22Rv1 (cell line): ENCODE measurements around the gene FASTK.

ENCODE experiments used
- ZFX ChIP-seq: fragments of 450-650 bp; IDR thresholded peaks from 2 replicates; pipeline ENCODE4 v1.6.1; 2017; ENCODE audit warnings: antibody characterized with exemption, borderline replicate concordance
- TF ChIP-seq, protein P1 (sequence below): fragments of 450-650 bp; IDR thresholded peaks from 2 replicates; pipeline ENCODE4 v1.5.1; 2017; ENCODE audit warnings: mild to moderate bottlenecking

DNA sequence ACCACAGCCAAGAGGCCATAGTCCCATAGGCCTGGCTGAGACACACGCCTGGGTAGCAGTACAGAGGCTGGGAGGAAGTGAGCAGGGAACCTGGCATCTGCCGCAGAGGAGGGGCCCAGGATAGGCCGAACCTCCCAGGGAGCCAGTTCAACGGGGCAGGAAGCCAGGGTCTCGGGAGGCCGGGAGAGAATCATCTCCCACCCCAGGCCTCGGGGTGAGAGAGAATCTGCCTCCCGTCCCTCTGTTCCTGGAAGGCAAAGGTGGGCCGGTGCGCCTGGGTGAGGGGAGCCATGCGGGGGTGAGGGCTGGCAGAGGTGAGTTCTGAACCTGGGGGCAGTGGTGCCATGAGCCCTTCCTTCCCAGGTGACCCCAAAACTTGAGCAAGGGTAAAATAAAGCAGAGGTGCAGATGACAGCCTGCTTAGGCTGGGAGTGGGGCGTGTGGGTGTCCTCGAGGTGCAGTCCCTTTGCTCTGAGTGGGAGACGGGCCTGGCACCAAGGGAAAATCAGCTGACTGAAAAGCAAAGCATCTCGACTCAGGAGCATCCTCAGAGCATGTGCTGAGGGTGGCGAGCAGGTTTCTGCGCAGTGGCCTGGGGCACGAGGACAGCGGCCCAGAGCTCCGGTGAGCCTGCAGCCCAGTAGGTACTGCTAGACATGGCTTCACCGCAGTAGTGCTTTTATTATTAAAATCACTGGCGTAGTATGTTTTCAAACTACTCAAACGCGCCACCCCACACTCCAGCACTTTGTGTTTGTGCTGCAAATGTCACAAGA, 21.2 kb upstream of the FASTK start:
- TF ChIP-seq, protein P1, sequence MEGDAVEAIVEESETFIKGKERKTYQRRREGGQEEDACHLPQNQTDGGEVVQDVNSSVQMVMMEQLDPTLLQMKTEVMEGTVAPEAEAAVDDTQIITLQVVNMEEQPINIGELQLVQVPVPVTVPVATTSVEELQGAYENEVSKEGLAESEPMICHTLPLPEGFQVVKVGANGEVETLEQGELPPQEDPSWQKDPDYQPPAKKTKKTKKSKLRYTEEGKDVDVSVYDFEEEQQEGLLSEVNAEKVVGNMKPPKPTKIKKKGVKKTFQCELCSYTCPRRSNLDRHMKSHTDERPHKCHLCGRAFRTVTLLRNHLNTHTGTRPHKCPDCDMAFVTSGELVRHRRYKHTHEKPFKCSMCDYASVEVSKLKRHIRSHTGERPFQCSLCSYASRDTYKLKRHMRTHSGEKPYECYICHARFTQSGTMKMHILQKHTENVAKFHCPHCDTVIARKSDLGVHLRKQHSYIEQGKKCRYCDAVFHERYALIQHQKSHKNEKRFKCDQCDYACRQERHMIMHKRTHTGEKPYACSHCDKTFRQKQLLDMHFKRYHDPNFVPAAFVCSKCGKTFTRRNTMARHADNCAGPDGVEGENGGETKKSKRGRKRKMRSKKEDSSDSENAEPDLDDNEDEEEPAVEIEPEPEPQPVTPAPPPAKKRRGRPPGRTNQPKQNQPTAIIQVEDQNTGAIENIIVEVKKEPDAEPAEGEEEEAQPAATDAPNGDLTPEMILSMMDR, result no peak
- no peak for TF ChIP-seq ZFX
